Stomach (tissue), 4 donors: ENCODE data around the gene RXFP4.

Experiments
- EP300 ChIP-seq: sonication (generic); formaldehyde crosslinking; IDR thresholded peaks from one replicate; pipeline ENCODE4 v1.6.1; 2017; ENCODE audit warnings: antibody characterized with exemption
- POLR2A ChIP-seq, 4 donors: fragments of 450-650 bp; IDR thresholded peaks; one replicate each; pipeline ENCODE4 v1.6.1; 2016; ENCODE audit warnings: antibody characterized with exemption in 4 of 4, control low read depth in 2 of 4, mild to moderate bottlenecking in 1 of 4, moderate library complexity in 1 of 4

GRCh38 chr1:155940993-155941844 lies at the start of gene RXFP4:
- TF ChIP-seq POLR2A (IDR thresholded peaks at IDR 0.05): no peak
- TF ChIP-seq EP300: no peak
